Common myeloid progenitor, CD34-positive (primary cell): ENCODE measurements around the gene SPATA31E1.

Source experiments
- CTCF ChIA-PET: fragments of 350-600 bp; sonication (Branson Sonifier 250); formaldehyde crosslinking; loops from one replicate; lab custom pipeline; 2021; ENCODE audit warnings: antibody characterized with exemption; lab: Charles Lee
- POLR2A ChIA-PET: fragments of 350-600 bp; sonication (Branson Sonifier 250); formaldehyde crosslinking; loops from one replicate; lab custom pipeline; 2021; ENCODE audit warnings: antibody characterized with exemption; lab: Charles Lee
- DNase-seq, 3 donors: peaks; one replicate each; pipeline versions ENCODE4 v3.0.0 to v3.0.0-alpha.2; 2013
- H3K27ac ChIP-seq, 2 experiments: 1 replicate in 1 of 2; 2 replicates in 1 of 2; pipeline ENCODE4 v1.7.0; 2013; ENCODE audit warnings: inconsistent platforms in 2 of 2, low read length in 2 of 2, mild to moderate bottlenecking in 2 of 2, low read depth in 1 of 2, moderate library complexity in 1 of 2; ENCODE audit not compliant: severe bottlenecking in 2 of 2, insufficient read depth in 1 of 2, poor library complexity in 1 of 2
- H3K27me3 ChIP-seq, 5 experiments: replicated peaks in 2 of 5; 1 replicate in 3 of 5; 2 replicates in 2 of 5; pipeline versions ENCODE4 v1.6.1 to v1.7.0; 2013; ENCODE audit warnings: low read length in 4 of 5, mild to moderate bottlenecking in 2 of 5, moderate library complexity in 2 of 5, inconsistent platforms in 1 of 5; ENCODE audit not compliant: insufficient read depth in 5 of 5, control insufficient read depth in 4 of 5
- H3K36me3 ChIP-seq, 4 experiments: 1 replicate in 2 of 4; 2 replicates in 2 of 4; pipeline versions ENCODE4 v1.6.1 to v1.7.0; 2013; ENCODE audit warnings: low read length in 3 of 4, control low read depth in 1 of 4, mild to moderate bottlenecking in 1 of 4; ENCODE audit not compliant: control insufficient read depth in 4 of 4, insufficient read depth in 4 of 4
- H3K4me1 ChIP-seq, 4 experiments: 1 replicate in 3 of 4; 2 replicates in 1 of 4; pipeline versions ENCODE4 v1.6.1 to v1.7.1; 2013; ENCODE audit warnings: low read length in 3 of 4, mild to moderate bottlenecking in 3 of 4, control low read depth in 1 of 4, inconsistent platforms in 1 of 4, moderate library complexity in 1 of 4; ENCODE audit not compliant: control insufficient read depth in 4 of 4, insufficient read depth in 4 of 4; ENCODE audit errors: control extremely low read depth in 1 of 4
- H3K4me3 ChIP-seq, 7 experiments: 1 replicate in 4 of 7; 2 replicates in 3 of 7; pipeline versions ENCODE4 v1.5.1 to v1.7.0; 2013; ENCODE audit warnings: mild to moderate bottlenecking in 7 of 7, low read length in 6 of 7, moderate library complexity in 6 of 7, inconsistent platforms in 2 of 7, low read depth in 2 of 7, control low read depth in 1 of 7; ENCODE audit not compliant: insufficient read depth in 4 of 7, control insufficient read depth in 1 of 7; ENCODE audit errors: extremely low read depth in 1 of 7
- H3K9me3 ChIP-seq, 5 experiments: 1 replicate in 4 of 5; 2 replicates in 1 of 5; pipeline versions ENCODE4 v1.6.1 to v1.7.1; 2013; ENCODE audit warnings: low read length in 4 of 5, mild to moderate bottlenecking in 2 of 5, inconsistent platforms in 1 of 5, low read depth in 1 of 5, moderate library complexity in 1 of 5; ENCODE audit not compliant: control insufficient read depth in 4 of 5, insufficient read depth in 2 of 5; ENCODE audit errors: control extremely low read depth in 1 of 5
- WGBS: methylation state at CpG from one replicate; pipeline ENCODE4 v1.1.5; 2013; ENCODE audit not compliant: insufficient coverage; 5-methylcytosine and 5-hydroxymethylcytosine counted together

The SPATA31E1 gene

DNA sequence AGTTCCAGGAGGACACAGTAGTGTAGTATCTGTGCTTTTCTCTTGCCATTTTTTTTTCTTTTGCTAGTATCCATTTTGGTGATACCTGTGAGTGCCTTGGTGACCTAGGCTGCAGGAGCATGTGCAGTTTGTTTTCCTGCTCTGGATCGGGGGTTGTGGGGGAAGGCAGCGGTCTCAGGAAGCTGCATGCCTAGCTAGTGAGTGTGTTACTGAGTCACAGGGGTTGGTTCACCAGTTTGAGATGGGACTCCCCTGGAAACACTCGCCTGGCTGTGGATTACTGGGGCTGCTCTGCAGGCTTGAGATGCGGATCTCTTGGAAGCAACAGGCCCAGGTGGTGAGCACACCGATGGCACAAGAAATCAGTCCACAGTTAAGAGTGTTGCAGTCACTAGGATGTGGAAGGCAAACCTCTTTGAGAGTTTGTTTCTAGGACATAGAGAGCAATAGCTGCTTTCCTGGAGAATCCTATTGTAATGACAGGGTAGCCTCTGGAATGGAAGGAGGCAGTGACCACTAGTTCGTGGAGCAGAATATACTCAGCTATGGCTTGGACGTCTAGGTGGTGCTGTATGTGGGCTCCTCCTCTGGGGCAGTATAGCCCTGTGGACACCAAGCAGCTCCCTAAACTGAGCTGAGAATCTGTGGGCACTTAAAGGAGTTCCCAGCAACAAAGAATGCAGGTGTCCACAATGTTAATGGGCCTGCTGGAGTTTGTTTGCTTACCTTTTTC lies 20.0 kb upstream of the SPATA31E1 start:
- Histone ChIP-seq H3K27ac (no peak overlapping the region), H3K36me3 (no peaks in the 10 kb centered on the region), H3K4me1 (no peaks in the 10 kb centered on the region), H3K9me3 (peaks cover 0 to 17% (median 1%) of the 10 kb centered on the region in 5 experiments), H3K27me3 (peaks cover 0 to 2% (median 0%) of the 10 kb centered on the region in 5 experiments), H3K4me3 (no peak overlapping the region)
- ChIA-PET CTCF (no interaction called here), POLR2A (no interaction called here)
- DNase-seq, result no peak
- 94% methylated on average over 7 of the region's 7 CpGs for WGBS

- Histone ChIP-seq H3K27me3 (peaks cover 0 to 2% (median 0%) of the 10 kb centered on the region in 5 experiments), H3K36me3 (no peaks in the 10 kb centered on the region), H3K27ac (no peak overlapping the region), H3K4me3 (no peak overlapping the region), H3K4me1 (no peaks in the 10 kb centered on the region), H3K9me3 (peaks cover 0 to 17% (median 1%) of the 10 kb centered on the region in 5 experiments)
- ChIA-PET POLR2A (no interaction called here), CTCF (interaction anchor here (0.9 kb wide), 1 partner anchor 47 kb away, joined by 3 read pairs; no protein-coding TSS in a partner anchor)
- DNase-seq, result no peak
- WGBS, result 97% methylated on average over 6 of the region's 6 CpGs
Measured at GRCh38 chr9:87863882-87864465, 18.7 kb upstream of the SPATA31E1 start.

GRCh38 chr9:87864915-87865314 lies 17.8 kb upstream of the SPATA31E1 start:
- Histone ChIP-seq H3K36me3 (no peaks in the 10 kb centered on the region), H3K4me3 (no peak overlapping the region), H3K4me1 (no peaks in the 10 kb centered on the region), H3K27ac (no peak overlapping the region), H3K9me3 (peaks cover 0 to 11% (median 1%) of the 10 kb centered on the region in 5 experiments), H3K27me3 (peaks cover 0 to 2% (median 0%) of the 10 kb centered on the region in 5 experiments)
- DNase-seq, result no peak
- POLR2A ChIA-PET, result no interaction called here
- WGBS, result 93% methylated on average over 2 of the region's 3 CpGs
- CTCF ChIA-PET, result no interaction called here

DNA sequence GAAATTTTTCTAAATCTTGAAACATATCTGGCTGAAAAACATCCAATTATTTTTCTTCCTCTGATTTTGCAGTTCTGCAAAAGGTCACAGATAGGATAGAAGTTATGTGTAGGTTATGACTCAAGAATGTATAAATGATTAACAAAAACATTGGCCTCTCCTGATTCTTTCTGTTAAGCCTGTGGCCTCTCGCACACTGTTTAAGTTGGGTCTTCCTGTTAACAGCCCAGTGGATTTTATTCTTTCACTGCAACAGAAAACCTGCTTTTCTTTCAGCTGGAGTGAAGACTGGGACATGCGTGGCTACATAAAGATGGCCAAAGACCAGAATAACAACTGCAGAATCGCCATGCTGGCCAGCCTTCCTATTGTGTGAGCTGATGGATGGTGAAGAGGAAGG lies 17.1 kb upstream of the SPATA31E1 start:
- WGBS, result 97% methylated on average over 3 of the region's 3 CpGs
- Histone ChIP-seq H3K4me1 (no peaks in the 10 kb centered on the region), H3K27me3 (peaks cover 0 to 2% (median 0%) of the 10 kb centered on the region in 5 experiments), H3K9me3 (peaks cover 0 to 9% (median 0%) of the 10 kb centered on the region in 5 experiments), H3K36me3 (no peaks in the 10 kb centered on the region), H3K27ac (no peak overlapping the region), H3K4me3 (no peak overlapping the region)
- POLR2A ChIA-PET, result interaction anchor here (0.6 kb wide), 1 partner anchor 182 kb away, joined by 3 read pairs; no protein-coding TSS in a partner anchor
- CTCF ChIA-PET, result no interaction called here
- DNase-seq, result no peak

GRCh38 chr9:87867391-87867790 lies 15.3 kb upstream of the SPATA31E1 start:
- ChIA-PET POLR2A (no interaction called here), CTCF (no interaction called here)
- no peaks in the 10 kb centered on the region for H3K36me3 ChIP-seq
- no peak overlapping the region for H3K4me3 ChIP-seq
- H3K27me3 ChIP-seq, result no peaks in the 10 kb centered on the region
- DNase-seq, result no peak
- H3K4me1 ChIP-seq, result no peaks in the 10 kb centered on the region
- H3K9me3 ChIP-seq, result peaks cover 0 to 6% (median 0%) of the 10 kb centered on the region in 5 experiments
- no peak overlapping the region for H3K27ac ChIP-seq
- WGBS, result 89% methylated on average over 7 of the region's 7 CpGs

DNA sequence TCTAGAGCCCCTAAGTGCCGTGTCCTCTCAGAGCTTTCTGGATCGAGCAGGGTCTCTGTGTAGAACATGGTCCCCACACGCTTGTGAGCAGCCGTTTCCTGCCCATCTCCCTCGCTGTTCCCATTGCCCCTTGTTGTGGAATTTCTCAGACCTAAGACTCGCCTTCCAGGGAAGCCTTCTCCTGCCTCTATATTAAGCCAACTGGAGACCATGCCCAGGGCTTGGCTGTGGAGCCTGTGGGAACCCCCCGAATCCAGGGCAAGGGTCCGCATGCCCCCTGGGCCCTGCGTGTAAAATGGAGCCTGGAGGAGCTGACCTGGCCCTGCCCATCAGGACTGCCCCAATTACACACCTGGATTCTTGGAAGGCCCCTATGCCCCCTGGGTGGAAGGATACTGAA lies 14.5 kb upstream of the SPATA31E1 start:
- Histone ChIP-seq H3K4me3 (no peak overlapping the region), H3K9me3 (peaks cover 0 to 2% (median 0%) of the 10 kb centered on the region in 5 experiments), H3K36me3 (no peaks in the 10 kb centered on the region), H3K27ac (no peak overlapping the region), H3K27me3 (no peaks in the 10 kb centered on the region), H3K4me1 (no peaks in the 10 kb centered on the region)
- ChIA-PET CTCF (no interaction called here), POLR2A (no interaction called here)
- DNase-seq, result no peak
- WGBS, result 98% methylated on average over 9 of the region's 9 CpGs

GRCh38 chr9:87868635-87869034 lies 14.0 kb upstream of the SPATA31E1 start:
- H3K27me3 ChIP-seq, result no peaks in the 10 kb centered on the region
- ChIA-PET POLR2A (no interaction called here), CTCF (no interaction called here)
- no peaks in the 10 kb centered on the region for H3K36me3 ChIP-seq
- H3K4me1 ChIP-seq, result no peaks in the 10 kb centered on the region
- no peak overlapping the region for H3K4me3 ChIP-seq
- H3K27ac ChIP-seq, result no peak overlapping the region
- 96% methylated on average over 3 of the region's 3 CpGs for WGBS
- H3K9me3 ChIP-seq, result no peaks in the 10 kb centered on the region
- no peak for DNase-seq
